Hepatocyte (in vitro differentiated cells): ENCODE data around the gene SLC47A2. TPM values are rescaled to one million over a fixed set of nuclear protein-coding genes. Genes with fewer than 3 reads are reported as not detected.

Source experiments
- DNase-seq: peaks from one replicate; pipeline ENCODE4 v3.0.0-alpha.2; 2016; ENCODE audit warnings: low spot score
- H2AFZ ChIP-seq: fragments of 200-600 bp; sonication (generic); 2 replicates; pipeline ENCODE4 v1.6.0; 2016; ENCODE audit warnings: antibody characterized with exemption, mild to moderate bottlenecking
- H3K27ac ChIP-seq: fragments of 200-600 bp; sonication (generic); 2 replicates; pipeline ENCODE4 v1.5.1; 2016; ENCODE audit warnings: mild to moderate bottlenecking
- H3K27me3 ChIP-seq: fragments of 200-600 bp; sonication (generic); 2 replicates; pipeline ENCODE4 v1.6.1; 2016
- H3K36me3 ChIP-seq: fragments of 200-600 bp; sonication (generic); replicated peaks from 2 replicates; pipeline ENCODE4 v1.5.1; 2016; ENCODE audit warnings: low read depth; ENCODE audit not compliant: insufficient read depth
- H3K4me1 ChIP-seq: fragments of 200-600 bp; sonication (generic); 2 replicates; pipeline ENCODE4 v1.5.1; 2016; ENCODE audit warnings: mild to moderate bottlenecking, moderate library complexity; ENCODE audit not compliant: insufficient read depth
- H3K4me2 ChIP-seq: fragments of 200-600 bp; sonication (generic); 2 replicates; pipeline ENCODE4 v1.6.0; 2016
- H3K4me3 ChIP-seq: fragments of 200-600 bp; sonication (generic); 2 replicates; pipeline ENCODE4 v1.5.1; 2016; ENCODE audit warnings: mild to moderate bottlenecking
- H3K79me2 ChIP-seq: fragments of 200-600 bp; sonication (generic); 2 replicates; pipeline ENCODE4 v1.6.0; 2017; ENCODE audit warnings: mild to moderate bottlenecking
- H3K9me2 ChIP-seq: fragments of 200-600 bp; sonication (generic); replicated peaks from 2 replicates; pipeline ENCODE4 v1.6.0; 2017; ENCODE audit warnings: mild to moderate bottlenecking; ENCODE audit not compliant: insufficient read depth
- H3K9me3 ChIP-seq: fragments of 200-600 bp; sonication (generic); 2 replicates; pipeline ENCODE4 v1.5.1; 2016; ENCODE audit warnings: low read depth, mild to moderate bottlenecking
- H4K20me1 ChIP-seq: fragments of 200-600 bp; sonication (generic); 2 replicates; pipeline ENCODE4 v1.6.0; 2016; ENCODE audit warnings: mild to moderate bottlenecking; ENCODE audit not compliant: insufficient read depth, poor library complexity, severe bottlenecking
- CTCF ChIP-seq: fragments of 200-600 bp; sonication (generic); IDR thresholded peaks from 2 replicates; pipeline ENCODE4 v1.5.1; 2016; ENCODE audit warnings: antibody characterized with exemption, mild to moderate bottlenecking; ENCODE audit not compliant: poor library complexity
- EZH2 ChIP-seq: fragments of 200-600 bp; sonication (generic); IDR thresholded peaks from 2 replicates; pipeline ENCODE4 v1.6.1; 2016; ENCODE audit warnings: antibody characterized with exemption, mild to moderate bottlenecking, borderline replicate concordance
- EZH2phosphoT487 ChIP-seq: fragments of 200-600 bp; sonication (generic); IDR thresholded peaks from one replicate; pipeline ENCODE4 v1.6.1; 2018; ENCODE audit warnings: antibody characterized with exemption, mild to moderate bottlenecking, low read depth, moderate library complexity; ENCODE audit not compliant: unreplicated experiment, severe bottlenecking
- WGBS: methylation state at CpG from one replicate; pipeline ENCODE4 v1.1.6; 2016; ENCODE audit warnings: low lambda C conversion rate; ENCODE audit errors: missing lambda C conversion rate; 5-methylcytosine and 5-hydroxymethylcytosine counted together
- polyA plus RNA-seq: library from polyadenylated mRNA; unstranded; fragments of >200 nt; fragmentation: Nextera tagmentation; extraction: Ambion mirVana; gene quantifications from 2 replicates; pipeline ENCODE4 v1.2.1, GENCODE V29; 2016
- total RNA-seq: library from RNA; depleted of rRNA; stranded (reverse); fragments of >200 nt; gene quantifications from 2 replicates; pipeline ENCODE4 v1.2.3, GENCODE V29; 2014

The SLC47A2 gene
- total and polyA plus RNA-seq, 2 experiments from 2014 or later, result 0.07 TPM; not detected in 1

GRCh38 chr17:19730843-19731242, 14.5 kb upstream of the SLC47A2 start:
- H3K4me3 ChIP-seq, result no peak overlapping the region
- DNase-seq, result no peak
- H3K4me1 ChIP-seq, result peaks cover 29% of the 10 kb centered on the region
- H3K4me2 ChIP-seq, result no peak overlapping the region
- H3K9me2 ChIP-seq, result no peaks in the 10 kb centered on the region
- WGBS, result 96% methylated on average over 4 of the region's 4 CpGs
- no peak overlapping the region for H2AFZ ChIP-seq
- no peaks in the 10 kb centered on the region for H3K27me3 ChIP-seq
- no peaks in the 10 kb centered on the region for H3K36me3 ChIP-seq
- no peak for TF ChIP-seq EZH2
- no peak for TF ChIP-seq EZH2phosphoT487
- TF ChIP-seq CTCF, result no peak
- H3K9me3 ChIP-seq, result no peaks in the 10 kb centered on the region
- H4K20me1 ChIP-seq, result no peaks in the 10 kb centered on the region
- no peaks in the 10 kb centered on the region for H3K79me2 ChIP-seq
- H3K27ac ChIP-seq, result no peak overlapping the region

GRCh38 chr17:19729900-19730299, 13.5 kb upstream of the SLC47A2 start:
- Histone ChIP-seq H3K9me3 (no peaks in the 10 kb centered on the region), H3K9me2 (no peaks in the 10 kb centered on the region), H3K27me3 (no peaks in the 10 kb centered on the region), H3K4me1 (peaks cover 29% of the 10 kb centered on the region), H2AFZ (no peak overlapping the region), H3K36me3 (no peaks in the 10 kb centered on the region), H3K4me2 (no peak overlapping the region), H4K20me1 (no peaks in the 10 kb centered on the region), H3K79me2 (no peaks in the 10 kb centered on the region), H3K27ac (no peak overlapping the region), H3K4me3 (no peak overlapping the region)
- no peak for TF ChIP-seq EZH2
- no peak for TF ChIP-seq CTCF
- TF ChIP-seq EZH2phosphoT487, result no peak
- no peak for DNase-seq
- WGBS, result 89% methylated on average over 6 of the region's 6 CpGs

GRCh38 chr17:19728084-19728495, 11.7 kb upstream of the SLC47A2 start:
- 44% methylated on average over 7 of the region's 7 CpGs for WGBS
- H3K9me2 ChIP-seq, result no peaks in the 10 kb centered on the region
- no peak overlapping the region for H3K4me3 ChIP-seq
- H3K36me3 ChIP-seq, result no peaks in the 10 kb centered on the region
- H3K79me2 ChIP-seq, result no peaks in the 10 kb centered on the region
- peaks cover 18% of the 10 kb centered on the region for H3K4me1 ChIP-seq
- no peaks in the 10 kb centered on the region for H4K20me1 ChIP-seq
- no peaks in the 10 kb centered on the region for H3K27me3 ChIP-seq
- peak; percentile 81 for DNase-seq
- no peak overlapping the region for H3K4me2 ChIP-seq
- TF ChIP-seq EZH2phosphoT487, result no peak
- no peak for TF ChIP-seq CTCF
- no peak for TF ChIP-seq EZH2
- no peak overlapping the region for H2AFZ ChIP-seq
- no peaks in the 10 kb centered on the region for H3K9me3 ChIP-seq
- H3K27ac ChIP-seq, result peak overlapping the region; percentile 91

- Histone ChIP-seq H2AFZ (no peak overlapping the region), H3K36me3 (no peaks in the 10 kb centered on the region), H4K20me1 (no peaks in the 10 kb centered on the region), H3K4me1 (peaks cover 18% of the 10 kb centered on the region), H3K27me3 (no peaks in the 10 kb centered on the region), H3K9me2 (no peaks in the 10 kb centered on the region), H3K27ac (peak overlapping the region; percentile 91), H3K4me3 (no peak overlapping the region), H3K9me3 (no peaks in the 10 kb centered on the region), H3K79me2 (no peaks in the 10 kb centered on the region), H3K4me2 (no peak overlapping the region)
- TF ChIP-seq EZH2phosphoT487 (no peak), EZH2 (no peak), CTCF (no peak)
- WGBS, result 89% methylated on average over 4 of the region's 4 CpGs
- peak; percentile 74 for DNase-seq
Measured at GRCh38 chr17:19727501-19728078, 11.2 kb upstream of the SLC47A2 start.
